SU-DHL-6 (cell line): ENCODE results near the gene OPN1SW.

Source experiments
- H2AFZ ChIP-seq: fragments of 200-600 bp; sonication (generic); 2 replicates; pipeline ENCODE4 v1.6.1; 2014; ENCODE audit warnings: low read depth, mild to moderate bottlenecking, moderate library complexity, mixed read lengths, antibody characterized with exemption, low read length; ENCODE audit not compliant: severe bottlenecking
- H3F3A ChIP-seq: fragments of 200-600 bp; shearing (Covaris generic); 2 replicates; pipeline ENCODE4 v1.6.0; 2016; ENCODE audit warnings: antibody characterized with exemption, mild to moderate bottlenecking; ENCODE audit not compliant: insufficient read depth
- H3K27ac ChIP-seq: fragments of 200-600 bp; sonication (generic); 2 replicates; pipeline ENCODE4 v1.5.1; 2016; ENCODE audit warnings: low read depth, mild to moderate bottlenecking, low read length, moderate library complexity, mixed read lengths
- H3K27me3 ChIP-seq: fragments of 200-600 bp; sonication (generic), shearing (Covaris generic); 2 replicates; pipeline ENCODE4 v1.6.0; 2014; ENCODE audit warnings: mild to moderate bottlenecking, low read length
- H3K36me3 ChIP-seq: fragments of 200-600 bp; sonication (generic); 2 replicates; pipeline ENCODE4 v1.6.1; 2014; ENCODE audit warnings: mild to moderate bottlenecking, low read length, mixed read lengths
- H3K4me2 ChIP-seq: fragments of 300-600, 200-600 bp; shearing (Covaris generic), sonication (generic); 2 replicates; pipeline ENCODE4 v1.6.0; 2014; ENCODE audit warnings: low read length, low read depth, mild to moderate bottlenecking; ENCODE audit not compliant: poor library complexity, severe bottlenecking
- H3K4me3 ChIP-seq: fragments of 200-600 bp; sonication (generic); 2 replicates; pipeline ENCODE4 v1.5.1; 2014; ENCODE audit warnings: antibody characterized with exemption, low read length, mild to moderate bottlenecking, mixed read lengths; ENCODE audit not compliant: insufficient read depth, poor library complexity, severe bottlenecking
- H3K79me2 ChIP-seq: fragments of 200-600 bp; sonication (generic); 2 replicates; pipeline ENCODE4 v1.6.1; 2014; ENCODE audit warnings: mild to moderate bottlenecking, low read length, moderate library complexity; ENCODE audit not compliant: insufficient read depth
- H3K9ac ChIP-seq: fragments of 200-600 bp; sonication (generic); 2 replicates; pipeline ENCODE4 v1.7.0; 2014; ENCODE audit warnings: mild to moderate bottlenecking, low read length
- H3K9me2 ChIP-seq: fragments of 200-600 bp; sonication (generic); replicated peaks from 2 replicates; pipeline ENCODE4 v1.6.1; 2014; ENCODE audit warnings: low read length; ENCODE audit not compliant: insufficient read depth
- H3K9me3 ChIP-seq: fragments of 200-600 bp; sonication (generic); 2 replicates; pipeline ENCODE4 v1.6.1; 2014; ENCODE audit warnings: low read length, mixed read lengths; ENCODE audit not compliant: insufficient read depth
- H4K20me1 ChIP-seq: fragments of 200-600 bp; sonication (generic); 2 replicates; pipeline ENCODE4 v1.6.1; 2014; ENCODE audit warnings: low read depth, mild to moderate bottlenecking, antibody characterized with exemption, low read length, moderate library complexity, mixed read lengths
- EZH2phosphoT487 ChIP-seq: fragments of 200-600 bp; sonication (generic), shearing (Covaris generic); conservative IDR thresholded peaks from 2 replicates; pipeline ENCODE4 v1.6.1; 2018; ENCODE audit warnings: mild to moderate bottlenecking, antibody characterized with exemption, low read length, moderate library complexity, mixed read lengths
- TF ChIP-seq, protein P1 (sequence below): fragments of 200-600 bp; sonication (generic); IDR thresholded peaks from one replicate; pipeline ENCODE4 v1.5.1; 2017; ENCODE audit warnings: antibody characterized with exemption, mild to moderate bottlenecking, low read length, moderate library complexity; ENCODE audit not compliant: insufficient read depth, poor library complexity, severe bottlenecking

OPN1SW gene, protein sequence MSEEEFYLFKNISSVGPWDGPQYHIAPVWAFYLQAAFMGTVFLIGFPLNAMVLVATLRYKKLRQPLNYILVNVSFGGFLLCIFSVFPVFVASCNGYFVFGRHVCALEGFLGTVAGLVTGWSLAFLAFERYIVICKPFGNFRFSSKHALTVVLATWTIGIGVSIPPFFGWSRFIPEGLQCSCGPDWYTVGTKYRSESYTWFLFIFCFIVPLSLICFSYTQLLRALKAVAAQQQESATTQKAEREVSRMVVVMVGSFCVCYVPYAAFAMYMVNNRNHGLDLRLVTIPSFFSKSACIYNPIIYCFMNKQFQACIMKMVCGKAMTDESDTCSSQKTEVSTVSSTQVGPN

DNA sequence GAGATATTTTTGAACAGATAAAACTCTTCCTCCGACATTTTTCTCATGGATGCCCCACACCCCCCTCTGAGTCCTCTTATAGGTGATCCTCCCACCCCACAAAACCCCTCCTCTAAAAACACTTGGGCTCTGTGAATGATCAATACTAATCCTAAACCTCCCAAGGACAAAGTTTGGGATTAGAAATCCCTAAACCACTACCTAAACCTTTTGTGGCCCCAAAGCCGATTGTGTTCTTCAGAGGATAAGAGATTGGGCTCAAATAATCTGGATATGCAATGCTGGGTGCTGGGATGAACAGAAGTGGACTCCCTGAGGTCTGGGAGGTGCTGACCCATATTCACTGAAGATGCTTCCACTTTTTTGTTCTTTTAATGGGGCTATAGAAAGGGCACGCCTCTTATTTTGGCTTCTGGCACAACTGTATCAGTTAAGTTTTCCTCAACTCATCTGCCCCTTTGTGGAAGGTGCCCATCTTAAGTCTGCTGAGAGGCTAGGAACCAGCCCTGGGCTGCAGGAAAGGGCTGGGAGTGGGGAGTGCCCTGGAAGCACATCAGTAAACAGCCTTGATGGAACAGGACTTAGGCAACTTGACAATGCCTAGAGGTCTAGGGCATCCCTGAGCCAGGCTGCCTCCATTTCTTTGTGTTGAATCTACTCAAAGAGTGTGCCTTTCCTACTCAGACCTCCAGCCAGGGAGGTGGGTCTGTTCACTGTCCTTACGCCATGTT lies at the start of gene OPN1SW:
Gene OPN1SW, minus strand, starts transcription at position 51 of the 731 bp plus-strand sequence. Its CDS starts 13 bp downstream, at position 38.
- Histone ChIP-seq H3K27me3 (no peaks in the 10 kb centered on the region), H3K4me2 (no peak within 1 kb of the TSS)

GRCh38 chr7:128821724-128822123 lies 46.1 kb upstream of the OPN1SW start:
- TF ChIP-seq, protein P1, sequence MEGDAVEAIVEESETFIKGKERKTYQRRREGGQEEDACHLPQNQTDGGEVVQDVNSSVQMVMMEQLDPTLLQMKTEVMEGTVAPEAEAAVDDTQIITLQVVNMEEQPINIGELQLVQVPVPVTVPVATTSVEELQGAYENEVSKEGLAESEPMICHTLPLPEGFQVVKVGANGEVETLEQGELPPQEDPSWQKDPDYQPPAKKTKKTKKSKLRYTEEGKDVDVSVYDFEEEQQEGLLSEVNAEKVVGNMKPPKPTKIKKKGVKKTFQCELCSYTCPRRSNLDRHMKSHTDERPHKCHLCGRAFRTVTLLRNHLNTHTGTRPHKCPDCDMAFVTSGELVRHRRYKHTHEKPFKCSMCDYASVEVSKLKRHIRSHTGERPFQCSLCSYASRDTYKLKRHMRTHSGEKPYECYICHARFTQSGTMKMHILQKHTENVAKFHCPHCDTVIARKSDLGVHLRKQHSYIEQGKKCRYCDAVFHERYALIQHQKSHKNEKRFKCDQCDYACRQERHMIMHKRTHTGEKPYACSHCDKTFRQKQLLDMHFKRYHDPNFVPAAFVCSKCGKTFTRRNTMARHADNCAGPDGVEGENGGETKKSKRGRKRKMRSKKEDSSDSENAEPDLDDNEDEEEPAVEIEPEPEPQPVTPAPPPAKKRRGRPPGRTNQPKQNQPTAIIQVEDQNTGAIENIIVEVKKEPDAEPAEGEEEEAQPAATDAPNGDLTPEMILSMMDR: no peak
- TF ChIP-seq EZH2phosphoT487: no peak
- no peak overlapping the region for H2AFZ ChIP-seq
- H3K27ac ChIP-seq: no peak overlapping the region
- H3K27me3 ChIP-seq: no peaks in the 10 kb centered on the region
- H3K9me2 ChIP-seq: no peaks in the 10 kb centered on the region
- H3K4me3 ChIP-seq: no peak overlapping the region
- H3K9me3 ChIP-seq: no peaks in the 10 kb centered on the region
- H3F3A ChIP-seq: no peaks in the 10 kb centered on the region
- H3K36me3 ChIP-seq: no peaks in the 10 kb centered on the region
- H3K79me2 ChIP-seq: no peaks in the 10 kb centered on the region
- H3K4me2 ChIP-seq: no peak overlapping the region
- H3K9ac ChIP-seq: no peak overlapping the region
- no peaks in the 10 kb centered on the region for H4K20me1 ChIP-seq

More for the DNA sequence above, at the start of gene OPN1SW:
- no peak within 1 kb of the TSS for H3K4me3 ChIP-seq
- H4K20me1 ChIP-seq: no peaks in the 10 kb centered on the region
- no peaks in the 10 kb centered on the region for H3K79me2 ChIP-seq
- H3K9ac ChIP-seq: no peak within 1 kb of the TSS
- no peak for TF ChIP-seq EZH2phosphoT487
- TF ChIP-seq, protein P1: no peak
- H3K27ac ChIP-seq: no peak within 1 kb of the TSS
- H3F3A ChIP-seq: no peaks in the 10 kb centered on the region
- H3K36me3 ChIP-seq: peaks cover 7% of the 10 kb centered on the region; the same call in 1 of the 2 replicates
- no peak within 1 kb of the TSS for H2AFZ ChIP-seq
- no peaks in the 10 kb centered on the region for H3K9me3 ChIP-seq
- no peaks in the 10 kb centered on the region for H3K9me2 ChIP-seq

GRCh38 chr7:128818694-128819093 lies 43.1 kb upstream of the OPN1SW start:
- Histone ChIP-seq H3K27ac (no peak overlapping the region), H3K9me3 (no peaks in the 10 kb centered on the region), H2AFZ (no peak overlapping the region), H3K27me3 (no peaks in the 10 kb centered on the region), H3K4me2 (no peak overlapping the region), H3K4me3 (no peak overlapping the region), H3K9me2 (no peaks in the 10 kb centered on the region), H4K20me1 (no peaks in the 10 kb centered on the region), H3F3A (no peaks in the 10 kb centered on the region), H3K9ac (no peak overlapping the region), H3K79me2 (no peaks in the 10 kb centered on the region), H3K36me3 (no peaks in the 10 kb centered on the region)
- TF ChIP-seq EZH2phosphoT487: no peak
- TF ChIP-seq, protein P1: no peak
